Nephron progenitor cell (in vitro differentiated cells): ENCODE measurements around the gene ASB8.

ENCODE experiments used
- DNase-seq: peaks from one replicate; pipeline ENCODE4 v3.0.0; 2021
- H3K27ac Mint-ChIP-seq: 2 replicates; pipeline ENCODE4 v1.8.0; 2021; ENCODE audit warnings: mild to moderate bottlenecking, moderate library complexity, mixed read lengths
- H3K27me3 Mint-ChIP-seq: 2 replicates; pipeline ENCODE4 v1.8.0; 2021; ENCODE audit warnings: mild to moderate bottlenecking, low read depth, mixed read lengths; ENCODE audit not compliant: poor library complexity
- H3K36me3 Mint-ChIP-seq: 2 replicates; pipeline ENCODE4 v1.8.0; 2021; ENCODE audit warnings: low read depth, mixed read lengths
- H3K4me1 Mint-ChIP-seq: 2 replicates; pipeline ENCODE4 v1.8.0; 2021; ENCODE audit warnings: mixed read lengths
- H3K4me3 Mint-ChIP-seq: 2 replicates; pipeline ENCODE4 v1.8.0; 2021; ENCODE audit warnings: mild to moderate bottlenecking, moderate library complexity, mixed read lengths
- H3K9me3 Mint-ChIP-seq: 2 replicates; pipeline ENCODE4 v1.8.0; 2021; ENCODE audit warnings: mild to moderate bottlenecking, moderate library complexity, mixed read lengths
- CTCF ChIP-seq: fragments of 200-600 bp; sonication (generic); IDR thresholded peaks from 2 replicates; pipeline ENCODE4 v1.5.0; 2021; ENCODE audit warnings: antibody characterized with exemption

The ASB8 gene

GRCh38 chr12:48157018-48157888, at the start of gene ASB8:
ASB8 (minus strand) TSS chr12:48157515; CDS start chr12:48153496, 4,019 bp downstream.
- peaks cover 12% of the 10 kb centered on the region for H3K27me3 Mint-ChIP-seq
- peak; percentile 99 for DNase-seq
- H3K4me3 Mint-ChIP-seq = peak within 1 kb of the TSS; percentile 92
- H3K4me1 Mint-ChIP-seq = peaks cover 21% of the 10 kb centered on the region
- peaks cover 5% of the 10 kb centered on the region for H3K36me3 Mint-ChIP-seq
- no peaks in the 10 kb centered on the region for H3K9me3 Mint-ChIP-seq
- peak; percentile 32 for TF ChIP-seq CTCF
- peak within 1 kb of the TSS; percentile 89 for H3K27ac Mint-ChIP-seq

- DNase-seq = no peak
- Mint-ChIP-seq H3K27me3 (no peaks in the 10 kb centered on the region), H3K36me3 (peaks cover 55% of the 10 kb centered on the region), H3K4me3 (no peak within 1 kb of the TSS), H3K27ac (peak within 1 kb of the TSS; percentile 66), H3K4me1 (peaks cover 24% of the 10 kb centered on the region), H3K9me3 (peaks cover 81% of the 10 kb centered on the region)
- no peak for TF ChIP-seq CTCF
These were observed 45.9 kb upstream of the ASB8 start, which contains the start of gene OR10AD1 for GRCh38 chr12:48203192-48203591. OR10AD1 (minus strand) TSS chr12:48203292; CDS start chr12:48203292, 0 bp downstream.

- Mint-ChIP-seq H3K4me3 (no peak overlapping the region), H3K27me3 (no peaks in the 10 kb centered on the region), H3K36me3 (peaks cover 55% of the 10 kb centered on the region)
These were observed 45.5 kb upstream of the ASB8 start for GRCh38 chr12:48202766-48203165.

GRCh38 chr12:48201516-48201915, 44.2 kb upstream of the ASB8 start:
- no peak for TF ChIP-seq CTCF
- Mint-ChIP-seq H3K36me3 (peaks cover 46% of the 10 kb centered on the region), H3K4me3 (no peak overlapping the region), H3K4me1 (peaks cover 33% of the 10 kb centered on the region), H3K27me3 (no peaks in the 10 kb centered on the region), H3K9me3 (peaks cover 64% of the 10 kb centered on the region), H3K27ac (no peak overlapping the region)
- DNase-seq = no peak

More at GRCh38 chr12:48202766-48203165, 45.5 kb upstream of the ASB8 start:
- TF ChIP-seq CTCF = no peak
- peaks cover 24% of the 10 kb centered on the region for H3K4me1 Mint-ChIP-seq
- no peak overlapping the region for H3K27ac Mint-ChIP-seq
- H3K9me3 Mint-ChIP-seq = peaks cover 76% of the 10 kb centered on the region
- no peak for DNase-seq

- Mint-ChIP-seq H3K27ac (no peak overlapping the region), H3K36me3 (peaks cover 42% of the 10 kb centered on the region), H3K4me1 (peaks cover 35% of the 10 kb centered on the region), H3K4me3 (no peak overlapping the region), H3K9me3 (peaks cover 60% of the 10 kb centered on the region), H3K27me3 (no peaks in the 10 kb centered on the region)
- no peak for TF ChIP-seq CTCF
- DNase-seq = no peak
These were observed 43.8 kb upstream of the ASB8 start for GRCh38 chr12:48201091-48201490.
